ENCODE measurements around the gene XPNPEP2.

DNA sequence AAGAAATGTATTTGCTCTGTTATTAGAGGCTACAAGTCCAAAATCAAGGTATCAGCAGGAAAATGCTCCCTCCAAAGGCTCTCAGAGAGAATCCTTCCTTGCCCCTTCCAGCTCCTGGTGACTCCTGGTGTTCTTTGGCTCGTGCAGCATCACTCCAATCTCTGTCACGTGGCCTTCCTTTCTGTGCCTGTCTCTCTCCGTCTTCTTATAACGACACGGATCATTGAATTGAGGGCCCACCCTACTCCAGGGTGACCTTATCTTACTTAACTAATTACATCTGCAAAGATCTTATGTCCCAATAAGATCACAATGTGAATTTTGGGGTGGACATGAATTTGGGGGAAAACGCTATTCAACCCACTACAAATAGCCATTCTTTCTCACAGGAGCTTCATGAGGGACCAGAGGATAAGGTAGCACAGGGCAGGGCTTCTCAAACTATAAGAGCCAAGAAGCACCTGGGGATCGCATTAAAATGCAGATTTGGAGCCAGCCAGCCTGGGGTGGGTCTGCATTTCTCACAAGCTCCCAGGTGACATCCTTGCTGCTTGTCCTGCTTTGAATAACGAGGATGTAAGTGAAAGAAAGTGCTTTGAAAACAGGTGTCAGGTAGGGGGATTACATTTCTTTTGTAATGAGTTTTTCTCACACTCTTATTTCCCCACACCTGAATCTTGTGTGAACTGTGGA is 42.2 kb upstream of the XPNPEP2 start:
- TF ChIP-seq, protein P1, sequence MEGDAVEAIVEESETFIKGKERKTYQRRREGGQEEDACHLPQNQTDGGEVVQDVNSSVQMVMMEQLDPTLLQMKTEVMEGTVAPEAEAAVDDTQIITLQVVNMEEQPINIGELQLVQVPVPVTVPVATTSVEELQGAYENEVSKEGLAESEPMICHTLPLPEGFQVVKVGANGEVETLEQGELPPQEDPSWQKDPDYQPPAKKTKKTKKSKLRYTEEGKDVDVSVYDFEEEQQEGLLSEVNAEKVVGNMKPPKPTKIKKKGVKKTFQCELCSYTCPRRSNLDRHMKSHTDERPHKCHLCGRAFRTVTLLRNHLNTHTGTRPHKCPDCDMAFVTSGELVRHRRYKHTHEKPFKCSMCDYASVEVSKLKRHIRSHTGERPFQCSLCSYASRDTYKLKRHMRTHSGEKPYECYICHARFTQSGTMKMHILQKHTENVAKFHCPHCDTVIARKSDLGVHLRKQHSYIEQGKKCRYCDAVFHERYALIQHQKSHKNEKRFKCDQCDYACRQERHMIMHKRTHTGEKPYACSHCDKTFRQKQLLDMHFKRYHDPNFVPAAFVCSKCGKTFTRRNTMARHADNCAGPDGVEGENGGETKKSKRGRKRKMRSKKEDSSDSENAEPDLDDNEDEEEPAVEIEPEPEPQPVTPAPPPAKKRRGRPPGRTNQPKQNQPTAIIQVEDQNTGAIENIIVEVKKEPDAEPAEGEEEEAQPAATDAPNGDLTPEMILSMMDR (IDR thresholded peaks at IDR 0.05; ENCODE audit: low read depth, low read length, poor library complexity, severe bottlenecking) = no peak
- no peak for TF ChIP-seq EZH2phosphoT487 (IDR thresholded peaks at IDR 0.05; ENCODE audit: borderline replicate concordance, low read length)
